ENCODE results near the gene TMBIM4. TPM values are rescaled to one million over a fixed set of nuclear protein-coding genes. Genes with fewer than 3 reads are reported as not detected.

Gene TMBIM4
- total and polyA plus RNA-seq, 4 donors: 124 to 236 (median 169) TPM

- H3K9ac ChIP-seq (ENCODE audit: insufficient read depth in 1 of 2, low read length in 2 of 2): no peak overlapping the region
- WGBS, 2 donors: 28 to 29% methylated on average over 9 of the region's 9 CpGs
- peak; percentile 57 to 92 (median 90) for DNase-seq
Observed at GRCh38 chr12:66107451-66107915, 62.3 kb downstream of the TMBIM4 start.

GRCh38 chr12:66103016-66103913, 66.5 kb downstream of the TMBIM4 start:
- H3K27ac ChIP-seq (ENCODE audit: low read depth in 1 of 2, low read length in 1 of 2): no peak overlapping the region
- 91 to 94% methylated on average over 3 of the region's 3 CpGs for WGBS, 2 donors
- DNase-seq (no peak), ATAC-seq (ENCODE audit: insufficient read depth, low FRiP score) (no peak)
- H3K9ac ChIP-seq (ENCODE audit: insufficient read depth in 1 of 2, low read length in 2 of 2): no peak overlapping the region
- peaks cover 0 to 3% (median 0%) of the 10 kb centered on the region in 5 donors for H3K4me1 ChIP-seq (ENCODE audit: control insufficient read depth in 5 of 5, insufficient read depth in 5 of 5, low read length in 5 of 5)
- TF ChIP-seq CTCF (IDR thresholded peaks at IDR 0.05; ENCODE audit: control extremely low read depth, extremely low read depth): no peak
- H3K27me3 ChIP-seq (ENCODE audit: control insufficient read depth in 3 of 3, insufficient read depth in 3 of 3, low read length in 2 of 3): no peaks in the 10 kb centered on the region
- H3K9me3 ChIP-seq (ENCODE audit: control insufficient read depth in 4 of 4, insufficient read depth in 3 of 4, low read length in 3 of 4): peaks cover 0 to 4% (median 0%) of the 10 kb centered on the region in 4 donors
- no peaks in the 10 kb centered on the region for H3K36me3 ChIP-seq (ENCODE audit: control insufficient read depth in 4 of 4, insufficient read depth in 4 of 4, low read length in 4 of 4)
- no peak overlapping the region for H3K4me3 ChIP-seq

More at GRCh38 chr12:66107451-66107915, 62.3 kb downstream of the TMBIM4 start:
- peak; percentile 46 for TF ChIP-seq CTCF (IDR thresholded peaks at IDR 0.05; ENCODE audit: control extremely low read depth, extremely low read depth)
- peak; percentile 84 for ATAC-seq (ENCODE audit: insufficient read depth, low FRiP score)
- H3K4me3 ChIP-seq: no peak overlapping the region
- H3K4me1 ChIP-seq (ENCODE audit: control insufficient read depth in 5 of 5, insufficient read depth in 5 of 5, low read length in 5 of 5): peaks cover 0 to 6% (median 0%) of the 10 kb centered on the region in 5 donors
- H3K9me3 ChIP-seq (ENCODE audit: control insufficient read depth in 4 of 4, insufficient read depth in 3 of 4, low read length in 3 of 4): no peaks in the 10 kb centered on the region
- H3K27ac ChIP-seq (ENCODE audit: low read depth in 1 of 2, low read length in 1 of 2): no peak overlapping the region
- H3K36me3 ChIP-seq (ENCODE audit: control insufficient read depth in 4 of 4, insufficient read depth in 4 of 4, low read length in 4 of 4): no peaks in the 10 kb centered on the region
- H3K27me3 ChIP-seq (ENCODE audit: control insufficient read depth in 3 of 3, insufficient read depth in 3 of 3, low read length in 2 of 3): no peaks in the 10 kb centered on the region

GRCh38 chr12:66092559-66093269, 77.1 kb downstream of the TMBIM4 start:
- H3K27me3 ChIP-seq (ENCODE audit: control insufficient read depth in 3 of 3, insufficient read depth in 3 of 3, low read length in 2 of 3): no peaks in the 10 kb centered on the region
- H3K4me3 ChIP-seq: no peak overlapping the region
- ATAC-seq (ENCODE audit: insufficient read depth, low FRiP score): no peak
- H3K9me3 ChIP-seq (ENCODE audit: control insufficient read depth in 4 of 4, insufficient read depth in 3 of 4, low read length in 3 of 4): no peaks in the 10 kb centered on the region
- H3K36me3 ChIP-seq (ENCODE audit: control insufficient read depth in 4 of 4, insufficient read depth in 4 of 4, low read length in 4 of 4): no peaks in the 10 kb centered on the region
- no peaks in the 10 kb centered on the region for H3K4me1 ChIP-seq (ENCODE audit: control insufficient read depth in 5 of 5, insufficient read depth in 5 of 5, low read length in 5 of 5)
- no peak overlapping the region for H3K27ac ChIP-seq (ENCODE audit: low read depth in 1 of 2, low read length in 1 of 2)
- H3K9ac ChIP-seq (ENCODE audit: insufficient read depth in 1 of 2, low read length in 2 of 2): no peak overlapping the region
- 3 to 10% methylated on average over 1 of the region's 1 CpG for WGBS, 2 donors
- peak in 1 of 3 donors; percentile 4 for DNase-seq
- no peak for TF ChIP-seq CTCF (IDR thresholded peaks at IDR 0.05; ENCODE audit: control extremely low read depth, extremely low read depth)

Measured in lung (tissue), 12 donors.